Lower leg skin (tissue), 4 donors: ENCODE measurements around the gene CACFD1. TPM values are rescaled to one million over a fixed set of nuclear protein-coding genes. Genes with fewer than 3 reads are reported as not detected.
"Not testable (repeated sequence)": the region's sequence is repeated elsewhere in the genome, so short reads cannot be mapped to it uniquely, and the experiment has no call there.

ENCODE experiments used
- DNase-seq, 2 donors: peaks; one replicate each; pipeline ENCODE4 v3.0.0-alpha.2; 2019; ENCODE audit warnings: low spot score in 2 of 2
- H3K4me3 ChIP-seq: fragments of 200-600 bp; sonication (generic); 2 replicates; pipeline ENCODE4 v1.5.1; 2017; ENCODE audit warnings: mild to moderate bottlenecking, low read depth; ENCODE audit not compliant: poor library complexity, severe bottlenecking
- POLR2A ChIP-seq, 2 donors: fragments of 450-650 bp; IDR thresholded peaks; one replicate each; pipeline ENCODE4 v1.6.1; 2016 to 2017; ENCODE audit warnings: antibody characterized with exemption in 2 of 2, mild to moderate bottlenecking in 1 of 2, moderate library complexity in 1 of 2
- WGBS, 2 donors: methylation state at CpG; one replicate each; pipeline ENCODE4 v1.1.5; 2018; 5-methylcytosine and 5-hydroxymethylcytosine counted together
- intact Hi-C: fragments of 100-400 bp; cut with DNase I; formaldehyde crosslinking; loops from one replicate; pipeline ENCODE4 v1.15.0; 2023; ENCODE audit warnings: low total_unique reads
- total RNA-seq, 4 donors: library from RNA; depleted of rRNA; stranded (reverse); fragments of >200 nt; gene quantifications; one replicate each; pipeline ENCODE4 v1.1.0, GENCODE V29; 2016
- TF ChIP-seq, protein P1 (sequence below), 3 donors: fragments of 450-650 bp; IDR thresholded peaks; one replicate each; pipeline ENCODE4 v1.5.1; 2016; ENCODE audit warnings: antibody characterized with exemption in 3 of 3, mild to moderate bottlenecking in 3 of 3, moderate library complexity in 2 of 3

The CACFD1 gene
- total RNA-seq, 4 donors from 2014 or later = 4.1 to 10.6 (median 8.0) TPM

DNA sequence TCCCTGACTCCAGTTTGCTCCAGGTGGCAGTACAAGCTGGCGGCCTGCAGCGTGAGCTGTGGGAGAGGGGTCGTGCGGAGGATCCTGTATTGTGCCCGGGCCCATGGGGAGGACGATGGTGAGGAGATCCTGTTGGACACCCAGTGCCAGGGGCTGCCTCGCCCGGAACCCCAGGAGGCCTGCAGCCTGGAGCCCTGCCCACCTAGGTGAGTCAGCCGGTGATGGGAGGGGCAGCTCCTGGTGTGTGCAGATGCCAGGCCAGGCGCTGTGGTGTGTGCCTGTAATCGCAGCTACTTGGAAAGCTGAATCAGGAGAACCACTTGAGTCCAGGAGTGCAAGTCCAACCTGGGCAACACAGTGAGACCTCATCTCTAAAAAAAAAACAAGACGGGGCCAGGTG lies 10.0 kb upstream of the CACFD1 start:
- no peak for DNase-seq

DNA sequence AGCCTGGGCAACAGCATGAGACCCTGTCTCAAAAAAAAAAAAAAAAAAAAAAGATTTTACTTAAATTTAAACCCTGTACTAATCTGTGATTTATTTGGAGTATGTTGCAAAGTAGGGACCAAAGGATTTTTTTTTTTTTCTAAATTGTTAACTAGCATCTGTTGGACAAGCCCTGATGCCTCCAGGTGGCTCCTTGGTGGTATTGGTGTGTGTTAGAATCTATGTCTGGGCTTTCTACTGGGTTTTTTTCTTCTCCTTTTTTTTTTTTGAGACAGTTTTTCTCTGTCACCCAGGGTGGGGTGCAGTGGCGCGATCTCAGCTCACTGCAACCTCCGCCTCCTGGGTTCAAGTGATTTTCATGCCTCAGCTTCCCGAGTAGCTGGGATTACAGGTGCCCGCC lies 7.9 kb upstream of the CACFD1 start:
- WGBS, 2 donors = 87 to 92% methylated on average over 5 of the region's 5 CpGs
- intact Hi-C loops, H3K4me3 ChIP-seq, DNase-seq: not testable (repeated sequence)

More for the DNA sequence above, 10.0 kb upstream of the CACFD1 start:
- intact Hi-C loops = no loop called here
- 72 to 82% methylated on average over 12 of the region's 12 CpGs for WGBS, 2 donors
- no peak overlapping the region for H3K4me3 ChIP-seq
- TF ChIP-seq, protein P1, sequence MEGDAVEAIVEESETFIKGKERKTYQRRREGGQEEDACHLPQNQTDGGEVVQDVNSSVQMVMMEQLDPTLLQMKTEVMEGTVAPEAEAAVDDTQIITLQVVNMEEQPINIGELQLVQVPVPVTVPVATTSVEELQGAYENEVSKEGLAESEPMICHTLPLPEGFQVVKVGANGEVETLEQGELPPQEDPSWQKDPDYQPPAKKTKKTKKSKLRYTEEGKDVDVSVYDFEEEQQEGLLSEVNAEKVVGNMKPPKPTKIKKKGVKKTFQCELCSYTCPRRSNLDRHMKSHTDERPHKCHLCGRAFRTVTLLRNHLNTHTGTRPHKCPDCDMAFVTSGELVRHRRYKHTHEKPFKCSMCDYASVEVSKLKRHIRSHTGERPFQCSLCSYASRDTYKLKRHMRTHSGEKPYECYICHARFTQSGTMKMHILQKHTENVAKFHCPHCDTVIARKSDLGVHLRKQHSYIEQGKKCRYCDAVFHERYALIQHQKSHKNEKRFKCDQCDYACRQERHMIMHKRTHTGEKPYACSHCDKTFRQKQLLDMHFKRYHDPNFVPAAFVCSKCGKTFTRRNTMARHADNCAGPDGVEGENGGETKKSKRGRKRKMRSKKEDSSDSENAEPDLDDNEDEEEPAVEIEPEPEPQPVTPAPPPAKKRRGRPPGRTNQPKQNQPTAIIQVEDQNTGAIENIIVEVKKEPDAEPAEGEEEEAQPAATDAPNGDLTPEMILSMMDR (IDR thresholded peaks at IDR 0.05) = no peak
- no peak for TF ChIP-seq POLR2A (IDR thresholded peaks at IDR 0.05)

DNA sequence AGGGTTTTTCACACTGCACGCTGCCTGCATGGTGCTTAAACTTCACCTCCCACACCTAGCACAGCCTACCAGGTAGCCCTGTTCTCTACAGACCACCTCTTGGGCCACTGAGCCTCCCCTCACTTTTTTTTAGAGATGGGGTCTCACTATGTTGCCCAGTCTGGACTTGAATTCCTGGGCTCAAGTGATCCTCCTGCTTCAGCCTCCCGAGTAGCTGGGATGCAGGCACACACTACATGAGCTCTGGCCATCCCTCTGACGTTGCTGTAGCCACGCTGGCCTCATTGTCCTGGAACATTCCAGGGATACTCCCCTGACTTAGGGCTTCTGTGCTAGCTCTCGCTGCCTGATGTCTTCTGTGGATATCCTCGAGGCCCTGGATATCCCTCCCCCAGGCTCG lies 7.2 kb upstream of the CACFD1 start:
- DNase-seq = no peak
- TF ChIP-seq, protein P1 (IDR thresholded peaks at IDR 0.05) = no peak
- TF ChIP-seq POLR2A (IDR thresholded peaks at IDR 0.05) = no peak
- intact Hi-C loops = no loop called here
- H3K4me3 ChIP-seq = no peak overlapping the region
- 88 to 93% methylated on average over 7 of the region's 7 CpGs for WGBS, 2 donors

DNA sequence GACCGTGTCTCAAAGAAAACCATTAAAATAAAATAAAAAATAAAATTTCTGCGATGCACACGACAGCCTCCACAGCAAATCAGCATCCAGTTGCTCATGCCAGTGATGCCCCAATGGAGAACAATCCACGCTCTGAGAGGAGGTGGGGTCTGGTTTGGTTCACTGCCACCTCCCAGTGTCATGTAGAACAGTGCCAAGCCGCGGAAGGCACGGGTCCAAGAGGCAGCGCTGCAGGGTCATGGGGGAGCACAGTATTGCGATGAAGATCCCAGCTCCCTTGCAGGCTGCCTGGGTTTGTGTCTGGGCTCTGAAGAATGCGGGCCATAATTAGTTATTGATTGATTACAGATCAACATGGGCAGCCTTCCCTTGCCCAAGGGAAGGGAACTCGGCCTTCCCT lies 6.1 kb upstream of the CACFD1 start:
- DNase-seq = no peak

DNA sequence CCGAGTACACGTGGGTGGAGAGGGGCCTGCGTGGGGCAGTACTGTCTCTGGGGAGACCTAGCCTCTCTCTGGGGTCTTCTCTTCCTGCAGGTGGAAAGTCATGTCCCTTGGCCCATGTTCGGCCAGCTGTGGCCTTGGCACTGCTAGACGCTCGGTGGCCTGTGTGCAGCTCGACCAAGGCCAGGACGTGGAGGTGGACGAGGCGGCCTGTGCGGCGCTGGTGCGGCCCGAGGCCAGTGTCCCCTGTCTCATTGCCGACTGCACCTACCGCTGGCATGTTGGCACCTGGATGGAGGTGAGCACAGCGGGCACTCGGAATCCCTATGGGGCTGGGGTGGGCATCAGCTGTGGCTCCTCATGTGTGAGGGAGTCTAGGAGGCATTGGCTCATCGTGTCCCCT lies 5.5 kb upstream of the CACFD1 start:
- TF ChIP-seq POLR2A (IDR thresholded peaks at IDR 0.05) = no peak
- TF ChIP-seq, protein P1 (IDR thresholded peaks at IDR 0.05) = no peak
- WGBS, 2 donors = 85 to 97% methylated on average over 5 to 16 of the region's 19 CpGs
- intact Hi-C loops = no loop called here
- DNase-seq = no peak
- H3K4me3 ChIP-seq = no peak overlapping the region

More for the DNA sequence above, 6.1 kb upstream of the CACFD1 start:
- no peak overlapping the region for H3K4me3 ChIP-seq
- intact Hi-C loops = no loop called here
- no peak for TF ChIP-seq POLR2A (IDR thresholded peaks at IDR 0.05)
- TF ChIP-seq, protein P1 (IDR thresholded peaks at IDR 0.05) = no peak
- 56 to 74% methylated on average over 11 of the region's 11 CpGs for whole genome bisulfite sequencing, 2 donors

DNA sequence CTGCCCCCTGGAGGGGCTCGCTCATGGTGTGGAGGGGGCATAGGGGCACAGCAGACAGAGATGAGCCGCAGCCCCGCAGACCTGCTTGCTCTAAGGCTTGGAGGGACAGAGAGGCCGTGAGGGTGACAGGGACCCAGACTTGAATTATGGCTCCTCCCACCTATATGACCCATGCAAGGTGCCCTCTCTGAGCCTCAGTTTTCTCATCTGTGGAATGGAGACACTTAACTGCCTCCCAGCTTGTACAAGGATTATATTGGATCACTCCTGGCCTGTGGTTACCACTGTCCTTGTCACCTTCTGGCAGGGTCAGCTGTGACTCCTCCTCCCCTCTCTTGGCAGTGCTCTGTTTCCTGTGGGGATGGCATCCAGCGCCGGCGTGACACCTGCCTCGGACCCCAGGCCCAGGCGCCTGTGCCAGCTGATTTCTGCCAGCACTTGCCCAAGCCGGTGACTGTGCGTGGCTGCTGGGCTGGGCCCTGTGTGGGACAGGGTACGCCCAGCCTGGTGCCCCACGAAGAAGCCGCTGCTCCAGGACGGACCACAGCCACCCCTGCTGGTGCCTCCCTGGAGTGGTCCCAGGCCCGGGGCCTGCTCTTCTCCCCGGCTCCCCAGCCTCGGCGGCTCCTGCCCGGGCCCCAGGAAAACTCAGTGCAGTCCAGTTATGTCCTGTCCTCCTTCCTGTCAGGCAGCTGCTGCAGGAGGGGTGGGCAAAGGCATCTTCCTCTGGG lies 4.7 kb upstream of the CACFD1 start:
- TF ChIP-seq, protein P1 (IDR thresholded peaks at IDR 0.05) = no peak
- TF ChIP-seq POLR2A (IDR thresholded peaks at IDR 0.05) = no peak
- intact Hi-C loops = no loop called here
- 84 to 91% methylated on average over 8 to 19 of the region's 20 CpGs for WGBS, 2 donors
- DNase-seq = no peak
- H3K4me3 ChIP-seq = no peak overlapping the region
